ENCODE measurements around the gene HECW1. TPM values are rescaled to one million over a fixed set of nuclear protein-coding genes. Genes with fewer than 3 reads are reported as not detected.

HECW1 gene
- total and polyA plus RNA-seq, 2 donors (not counting 1 experiment from before 2014, with no cell fraction given), result not detected

DNA sequence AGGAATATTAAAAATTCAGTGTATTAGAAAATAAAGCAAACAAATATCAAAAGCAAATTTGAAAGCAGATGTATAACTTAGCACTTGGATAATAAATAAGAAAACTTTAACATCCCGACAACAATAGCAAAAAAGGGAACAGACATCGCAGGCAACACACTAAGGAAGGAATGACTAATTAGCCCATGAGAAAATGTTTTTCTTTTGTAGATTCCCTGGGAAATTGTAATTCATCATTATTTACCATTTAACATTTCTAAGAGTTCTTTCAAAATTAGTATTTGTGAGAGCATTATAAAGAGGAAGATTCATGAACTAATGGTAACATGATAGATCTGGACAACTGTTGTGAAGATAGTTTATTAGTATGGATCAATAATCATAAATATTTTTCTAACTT is 364.4 kb downstream of the HECW1 start:
- Histone ChIP-seq H3K79me2 (ENCODE audit: control insufficient read depth, insufficient read depth, low read length) (no peaks in the 10 kb centered on the region), H3K27me3 (replicated peaks in 1 of 4; ENCODE audit: control extremely low read depth in 1 of 4, control insufficient read depth in 3 of 4, insufficient read depth in 4 of 4, low read length in 3 of 4) (no peaks in the 10 kb centered on the region), H3K9ac (ENCODE audit: low read length) (no peak overlapping the region), H4K20me1 (ENCODE audit: control insufficient read depth, insufficient read depth, low read length, poor library complexity, severe bottlenecking) (no peaks in the 10 kb centered on the region), H3K36me3 (replicated peaks in 1 of 2; ENCODE audit: control extremely low read depth in 1 of 2, control insufficient read depth in 1 of 2, extremely low read depth in 1 of 2, insufficient read depth in 2 of 2, low read length in 1 of 2) (no peaks in the 10 kb centered on the region), H3K27ac (ENCODE audit: low read length in 2 of 2) (no peak overlapping the region), H2AFZ (ENCODE audit: insufficient read depth, low read depth, low read length, poor library complexity, severe bottlenecking) (no peak overlapping the region), H3K4me3 (ENCODE audit: control extremely low read depth in 1 of 5, extremely low read depth in 1 of 5, insufficient read depth in 1 of 5, low read depth in 2 of 5, low read length in 4 of 5) (no peak overlapping the region), H3K4me1 (ENCODE audit: control insufficient read depth in 2 of 2, insufficient read depth in 2 of 2, low read length in 2 of 2) (no peaks in the 10 kb centered on the region), H3K4me2 (replicated peaks; ENCODE audit: low read depth, low read length, poor library complexity, severe bottlenecking) (no peak overlapping the region), H3K9me3 (ENCODE audit: control extremely low read depth in 1 of 3, control insufficient read depth in 2 of 3, insufficient read depth in 1 of 3, low read length in 2 of 3) (no peaks in the 10 kb centered on the region)
- DNase-seq (no peak), ATAC-seq (ENCODE audit: low read depth) (no peak)
- H3K27ac Mint-ChIP-seq, result no peak overlapping the region
- H3K4me3 Mint-ChIP-seq, result no peak overlapping the region
- POLR2A ChIA-PET, result no interaction called here
- no peak for TF ChIP-seq EZH2 (IDR thresholded peaks at IDR 0.05; ENCODE audit: borderline replicate concordance, insufficient read depth, low read depth, low read length, poor library complexity, severe bottlenecking)
- TF ChIP-seq, protein P1, sequence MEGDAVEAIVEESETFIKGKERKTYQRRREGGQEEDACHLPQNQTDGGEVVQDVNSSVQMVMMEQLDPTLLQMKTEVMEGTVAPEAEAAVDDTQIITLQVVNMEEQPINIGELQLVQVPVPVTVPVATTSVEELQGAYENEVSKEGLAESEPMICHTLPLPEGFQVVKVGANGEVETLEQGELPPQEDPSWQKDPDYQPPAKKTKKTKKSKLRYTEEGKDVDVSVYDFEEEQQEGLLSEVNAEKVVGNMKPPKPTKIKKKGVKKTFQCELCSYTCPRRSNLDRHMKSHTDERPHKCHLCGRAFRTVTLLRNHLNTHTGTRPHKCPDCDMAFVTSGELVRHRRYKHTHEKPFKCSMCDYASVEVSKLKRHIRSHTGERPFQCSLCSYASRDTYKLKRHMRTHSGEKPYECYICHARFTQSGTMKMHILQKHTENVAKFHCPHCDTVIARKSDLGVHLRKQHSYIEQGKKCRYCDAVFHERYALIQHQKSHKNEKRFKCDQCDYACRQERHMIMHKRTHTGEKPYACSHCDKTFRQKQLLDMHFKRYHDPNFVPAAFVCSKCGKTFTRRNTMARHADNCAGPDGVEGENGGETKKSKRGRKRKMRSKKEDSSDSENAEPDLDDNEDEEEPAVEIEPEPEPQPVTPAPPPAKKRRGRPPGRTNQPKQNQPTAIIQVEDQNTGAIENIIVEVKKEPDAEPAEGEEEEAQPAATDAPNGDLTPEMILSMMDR (IDR thresholded peaks at IDR 0.05), result no peak
- intact Hi-C loops (cut with micrococcal nuclease), result no loop called here
- H3K9me3 Mint-ChIP-seq (ENCODE audit: insufficient read depth), result no peaks in the 10 kb centered on the region
- peaks cover 4% of the 10 kb centered on the region for H3K4me1 Mint-ChIP-seq
- CTCF ChIA-PET, result no interaction called here
- no CpG with 5 or more reads among the region's 2 CpGs for WGBS (ENCODE audit: insufficient coverage)
- H3K27me3 Mint-ChIP-seq, result peaks cover 6% of the 10 kb centered on the region

DNA sequence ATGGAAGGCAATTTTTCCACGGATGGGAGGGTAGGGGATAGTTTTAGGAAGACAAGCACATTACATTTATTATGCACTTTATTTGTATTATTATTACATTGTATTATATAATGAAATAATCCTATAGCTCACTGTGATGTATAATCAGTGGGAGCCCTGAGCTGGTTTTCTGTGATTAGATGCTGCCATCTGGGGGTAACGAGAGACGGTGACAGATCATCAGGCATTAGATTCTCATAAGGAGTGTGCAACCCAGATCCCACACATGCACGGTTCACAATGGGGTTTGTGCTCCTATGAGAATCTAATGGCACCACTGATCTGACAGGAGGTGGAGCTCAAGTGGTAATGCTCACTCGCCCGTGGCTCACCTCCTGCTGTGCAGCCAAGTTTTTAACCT is 366.6 kb downstream of the HECW1 start:
- Histone ChIP-seq H3K4me2 (replicated peaks; ENCODE audit: low read depth, low read length, poor library complexity, severe bottlenecking) (no peak overlapping the region), H4K20me1 (ENCODE audit: control insufficient read depth, insufficient read depth, low read length, poor library complexity, severe bottlenecking) (no peaks in the 10 kb centered on the region), H3K9ac (ENCODE audit: low read length) (no peak overlapping the region), H2AFZ (ENCODE audit: insufficient read depth, low read depth, low read length, poor library complexity, severe bottlenecking) (no peak overlapping the region), H3K9me3 (ENCODE audit: control extremely low read depth in 1 of 3, control insufficient read depth in 2 of 3, insufficient read depth in 1 of 3, low read length in 2 of 3) (no peaks in the 10 kb centered on the region), H3K27me3 (replicated peaks in 1 of 4; ENCODE audit: control extremely low read depth in 1 of 4, control insufficient read depth in 3 of 4, insufficient read depth in 4 of 4, low read length in 3 of 4) (no peaks in the 10 kb centered on the region), H3K27ac (ENCODE audit: low read length in 2 of 2) (no peak overlapping the region), H3K4me1 (ENCODE audit: control insufficient read depth in 2 of 2, insufficient read depth in 2 of 2, low read length in 2 of 2) (no peaks in the 10 kb centered on the region), H3K4me3 (ENCODE audit: control extremely low read depth in 1 of 5, extremely low read depth in 1 of 5, insufficient read depth in 1 of 5, low read depth in 2 of 5, low read length in 4 of 5) (no peak overlapping the region), H3K79me2 (ENCODE audit: control insufficient read depth, insufficient read depth, low read length) (no peaks in the 10 kb centered on the region), H3K36me3 (replicated peaks in 1 of 2; ENCODE audit: control extremely low read depth in 1 of 2, control insufficient read depth in 1 of 2, extremely low read depth in 1 of 2, insufficient read depth in 2 of 2, low read length in 1 of 2) (no peaks in the 10 kb centered on the region)
- Mint-ChIP-seq H3K27me3 (no peaks in the 10 kb centered on the region), H3K27ac (no peak overlapping the region), H3K9me3 (ENCODE audit: insufficient read depth) (no peaks in the 10 kb centered on the region), H3K4me3 (no peak overlapping the region), H3K4me1 (peaks cover 4% of the 10 kb centered on the region)
- CTCF ChIA-PET, result interaction anchor here (1.7 kb wide), 1 partner anchor 39 kb away, joined by 3 read pairs; no protein-coding TSS in a partner anchor
- TF ChIP-seq EZH2 (IDR thresholded peaks at IDR 0.05; ENCODE audit: borderline replicate concordance, insufficient read depth, low read depth, low read length, poor library complexity, severe bottlenecking), result no peak
- TF ChIP-seq, protein P1 (IDR thresholded peaks at IDR 0.05), result no peak
- no peak for ATAC-seq (ENCODE audit: low read depth)
- WGBS (ENCODE audit: insufficient coverage), result 67% methylated on average over 5 of the region's 6 CpGs
- no peak for DNase-seq
- intact Hi-C loops (cut with micrococcal nuclease), result no loop called here
- POLR2A ChIA-PET, result no interaction called here

Data from B cell (primary cell).